Vagina (tissue), 2 donors: Measurements from ENCODE around the gene LIN28B. TPM values are rescaled to one million over a fixed set of nuclear protein-coding genes. Genes with fewer than 3 reads are reported as not detected.

Experiments used
- DNase-seq, 2 donors: peaks; one replicate each; pipeline ENCODE4 v3.0.0-alpha.2; 2017; ENCODE audit errors: extremely low spot score in 2 of 2
- H3K27ac ChIP-seq: fragments of 200-600 bp; sonication (generic); one replicate; pipeline ENCODE4 v1.5.1; 2019
- H3K27me3 ChIP-seq: fragments of 200-600 bp; sonication (generic); one replicate; pipeline ENCODE4 v1.5.1; 2019
- H3K36me3 ChIP-seq, 2 donors: fragments of 200-600 bp; sonication (generic); one replicate each; pipeline ENCODE4 v1.5.1; 2017 to 2019
- H3K4me1 ChIP-seq: fragments of 200-600 bp; sonication (generic); one replicate; pipeline ENCODE4 v1.5.1; 2019
- H3K4me3 ChIP-seq, 2 donors: fragments of 200-600 bp; sonication (generic); 1 replicate in 1 of 2; 2 replicates in 1 of 2; pipeline ENCODE4 v1.5.1; 2016 to 2019
- H3K9me3 ChIP-seq: fragments of 200-600 bp; sonication (generic); one replicate; pipeline ENCODE4 v1.5.1; 2019
- CTCF ChIP-seq, 3 experiments: fragments of 450-650 bp in 2 of 3; fragments of 200-600 bp in 1 of 3; sonication (generic) in 1 of 3; IDR thresholded peaks; one replicate each; pipeline ENCODE4 v1.5.1; 2017 to 2019; ENCODE audit warnings: antibody characterized with exemption in 3 of 3, mild to moderate bottlenecking in 2 of 3, moderate library complexity in 2 of 3
- POLR2A ChIP-seq, 2 donors: fragments of 450-650 bp; IDR thresholded peaks; one replicate each; pipeline ENCODE4 v1.6.1; 2017; ENCODE audit warnings: antibody characterized with exemption in 2 of 2, mild to moderate bottlenecking in 2 of 2, moderate library complexity in 2 of 2
- POLR2AphosphoS5 ChIP-seq, 2 donors: sonication (generic); formaldehyde crosslinking; IDR thresholded peaks; one replicate each; pipeline ENCODE4 v1.9.0; 2017; ENCODE audit warnings: antibody characterized with exemption in 2 of 2, mild to moderate bottlenecking in 2 of 2, low read depth in 1 of 2; ENCODE audit not compliant: insufficient read depth in 1 of 2
- intact Hi-C: fragments of 100-400 bp; cut with DNase I; formaldehyde crosslinking; loops from one replicate; pipeline ENCODE4 v1.15.1; 2023
- total RNA-seq: library from RNA; depleted of rRNA; stranded (reverse); fragments of >200 nt; gene quantifications from one replicate; pipeline ENCODE4 v1.2.3, GENCODE V29; 2016

LIN28B gene
- total RNA-seq, 1 donor from 2014 or later: not detected

GRCh38 chr6:104957301-104958177 lies 632 bp downstream of the LIN28B start:
- intact Hi-C loops: no loop called here
- no peaks in the 10 kb centered on the region for H3K4me1 ChIP-seq
- no peaks in the 10 kb centered on the region for H3K36me3 ChIP-seq
- H3K27ac ChIP-seq: no peak overlapping the region
- no peak for TF ChIP-seq POLR2AphosphoS5 (IDR thresholded peaks at IDR 0.05; ENCODE audit: insufficient read depth in 1 of 2, low read depth in 1 of 2)
- no peak for TF ChIP-seq CTCF (IDR thresholded peaks at IDR 0.05)
- TF ChIP-seq POLR2A (IDR thresholded peaks at IDR 0.05): no peak
- no peak overlapping the region for H3K4me3 ChIP-seq
- H3K9me3 ChIP-seq: no peaks in the 10 kb centered on the region
- DNase-seq: no peak
- peaks cover 19% of the 10 kb centered on the region for H3K27me3 ChIP-seq

DNA sequence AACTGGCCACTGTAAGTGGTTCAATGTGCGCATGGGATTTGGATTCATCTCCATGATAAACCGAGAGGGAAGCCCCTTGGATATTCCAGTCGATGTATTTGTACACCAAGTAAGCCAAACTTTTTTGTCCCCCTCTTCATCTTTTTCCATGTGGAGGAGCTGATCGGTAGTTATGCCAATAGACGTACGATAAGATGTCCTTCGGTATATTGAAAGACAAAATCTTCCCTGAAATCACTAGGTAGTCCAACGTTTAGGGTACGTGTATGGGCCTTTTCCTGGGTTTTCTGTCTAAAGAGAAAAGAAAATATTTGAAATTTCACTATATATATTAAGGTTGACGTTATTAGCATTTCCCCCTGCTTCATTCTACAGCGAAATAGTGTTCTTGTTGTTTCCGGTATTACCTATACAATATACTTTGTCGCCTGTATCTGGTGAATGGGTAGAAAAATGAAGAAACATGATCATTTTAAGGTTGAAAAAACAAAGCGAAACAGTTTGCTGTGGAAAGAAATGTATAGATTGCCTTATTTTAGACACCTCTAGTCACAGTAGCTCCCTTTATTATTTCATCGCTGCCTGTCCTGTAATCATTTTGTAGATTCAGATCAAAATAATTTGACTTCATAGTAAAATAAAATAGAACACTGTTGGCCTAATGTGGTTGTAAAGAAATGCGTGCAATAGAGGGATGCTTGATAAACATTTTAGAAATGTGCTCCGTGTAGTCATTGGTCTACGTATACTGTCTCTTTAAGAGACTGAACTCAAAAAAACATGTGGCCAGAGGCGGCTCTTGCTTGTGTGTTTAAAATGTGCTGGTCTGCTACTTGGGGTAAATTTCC lies 1.5 kb downstream of the LIN28B start:
- no peak for DNase-seq
- Histone ChIP-seq H3K4me3 (no peak overlapping the region), H3K27me3 (peaks cover 12% of the 10 kb centered on the region), H3K36me3 (no peaks in the 10 kb centered on the region), H3K9me3 (no peaks in the 10 kb centered on the region), H3K27ac (no peak overlapping the region), H3K4me1 (no peaks in the 10 kb centered on the region)
- TF ChIP-seq POLR2AphosphoS5 (IDR thresholded peaks at IDR 0.05; ENCODE audit: insufficient read depth in 1 of 2, low read depth in 1 of 2): no peak
- no peak for TF ChIP-seq POLR2A (IDR thresholded peaks at IDR 0.05)
- no peak for TF ChIP-seq CTCF (IDR thresholded peaks at IDR 0.05)
- intact Hi-C loops: no loop called here

DNA sequence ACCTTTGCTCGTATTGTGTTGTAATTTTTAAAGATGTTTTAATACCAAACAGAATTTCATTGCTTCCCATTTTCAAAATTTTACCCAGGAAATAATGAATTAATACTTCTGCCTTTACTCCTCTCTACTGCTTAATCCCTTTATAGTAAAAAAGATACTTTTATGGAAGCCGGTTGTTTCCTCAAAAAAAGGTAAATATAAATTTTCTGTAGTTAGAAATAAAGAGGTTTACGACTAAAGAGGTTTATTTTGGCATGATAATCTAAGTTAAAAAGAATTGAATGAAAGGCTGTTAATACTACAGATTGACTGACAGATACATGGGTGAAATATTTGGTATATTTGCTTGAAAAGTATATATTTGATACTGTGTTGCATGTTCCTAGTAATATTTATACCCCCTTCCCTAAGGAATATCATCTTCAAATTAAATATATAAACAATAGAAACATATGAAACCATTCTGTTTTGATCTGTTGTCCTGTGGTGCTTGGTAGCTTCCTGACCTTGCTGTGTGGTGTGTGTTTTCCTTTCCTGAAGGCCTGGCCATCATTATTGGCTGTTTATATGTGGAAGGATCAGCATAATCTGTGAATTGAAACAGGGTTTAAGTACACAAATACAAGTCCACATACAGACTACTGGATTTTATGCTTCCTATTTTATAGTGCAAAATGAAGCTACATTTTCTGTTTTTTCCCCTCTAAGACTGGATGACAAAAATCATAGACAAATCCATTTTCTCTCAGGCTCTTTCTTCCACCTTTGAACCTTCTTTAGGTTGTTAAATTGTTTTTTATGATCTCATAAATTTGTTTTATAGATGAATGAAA lies 2.3 kb downstream of the LIN28B start:
- Histone ChIP-seq H3K36me3 (no peaks in the 10 kb centered on the region), H3K4me3 (no peak overlapping the region), H3K4me1 (no peaks in the 10 kb centered on the region), H3K9me3 (no peaks in the 10 kb centered on the region), H3K27me3 (peaks cover 9% of the 10 kb centered on the region), H3K27ac (no peak overlapping the region)
- TF ChIP-seq POLR2A (IDR thresholded peaks at IDR 0.05) (no peak), POLR2AphosphoS5 (IDR thresholded peaks at IDR 0.05; ENCODE audit: insufficient read depth in 1 of 2, low read depth in 1 of 2) (no peak), CTCF (IDR thresholded peaks at IDR 0.05) (no peak)
- intact Hi-C loops: no loop called here
- no peak for DNase-seq

GRCh38 chr6:104969108-104969507 lies 12.2 kb downstream of the LIN28B start:
- Histone ChIP-seq H3K27ac (no peak overlapping the region), H3K4me3 (no peak overlapping the region), H3K4me1 (no peaks in the 10 kb centered on the region), H3K27me3 (no peaks in the 10 kb centered on the region), H3K9me3 (no peaks in the 10 kb centered on the region), H3K36me3 (no peaks in the 10 kb centered on the region)
- intact Hi-C loops: no loop called here
- no peak for DNase-seq
- TF ChIP-seq POLR2AphosphoS5 (IDR thresholded peaks at IDR 0.05; ENCODE audit: insufficient read depth in 1 of 2, low read depth in 1 of 2): no peak
- no peak for TF ChIP-seq CTCF (IDR thresholded peaks at IDR 0.05)
- TF ChIP-seq POLR2A (IDR thresholded peaks at IDR 0.05): no peak
